ENCODE results near the gene KRT86.

GRCh38 chr12:52320784-52321400, 46.4 kb downstream of the KRT86 start, which contains the start of gene KRT83:
- TF ChIP-seq CTCF (IDR thresholded peaks at IDR 0.05) (no peak), POLR2AphosphoS5 (IDR thresholded peaks at IDR 0.05) (no peak), POLR2A (IDR thresholded peaks at IDR 0.05) (no peak)
